HG03342 (cell line): ENCODE data around the gene NUP205.

Source experiments
- ATAC-seq: cut with Tn5 transposase; IDR thresholded peaks from one replicate; pipeline ENCODE4 v1.9.1; 2021; ENCODE audit warnings: mild to moderate bottlenecking, moderate library complexity; ENCODE audit not compliant: unreplicated experiment

NUP205 gene

DNA sequence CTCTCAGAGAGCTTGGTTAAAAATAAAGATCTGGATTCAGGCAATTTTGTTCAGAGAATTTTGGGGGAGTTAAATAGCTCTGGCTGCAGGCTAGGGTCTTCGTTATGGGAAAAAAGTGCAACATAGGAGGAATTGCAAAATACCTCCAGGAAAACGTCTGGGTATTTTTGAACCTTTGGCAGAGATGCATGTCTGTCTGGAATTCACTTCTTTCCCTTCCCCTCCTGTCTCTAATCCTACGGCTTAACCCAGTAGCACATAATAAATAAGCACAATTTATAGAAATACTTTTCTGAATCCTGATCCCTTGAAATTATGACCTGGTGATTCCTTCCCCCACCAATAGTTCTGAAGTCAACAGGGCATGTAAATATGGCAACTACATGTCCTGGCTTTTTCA is 19.3 kb upstream of the NUP205 start:
- no peak for ATAC-seq

DNA sequence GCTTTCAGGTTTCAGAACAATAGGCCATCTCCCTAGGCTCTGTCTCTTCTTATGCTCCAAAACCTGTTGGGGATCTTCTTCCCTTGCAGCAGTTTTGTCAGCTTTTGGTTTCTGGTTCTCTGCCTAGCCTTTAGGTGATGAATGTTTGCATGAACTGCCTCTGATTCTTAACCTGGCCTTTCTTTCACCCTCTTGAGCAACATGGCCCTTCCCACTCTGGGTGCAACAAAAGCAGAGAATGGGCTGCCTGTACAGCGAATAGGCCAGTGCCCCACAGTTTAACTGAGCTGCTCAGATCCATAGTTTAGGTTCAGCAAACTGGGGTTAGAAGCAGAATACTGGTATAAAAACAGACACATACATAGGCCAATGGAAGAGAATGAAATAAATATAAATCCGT is 18.1 kb upstream of the NUP205 start:
- ATAC-seq: no peak

DNA sequence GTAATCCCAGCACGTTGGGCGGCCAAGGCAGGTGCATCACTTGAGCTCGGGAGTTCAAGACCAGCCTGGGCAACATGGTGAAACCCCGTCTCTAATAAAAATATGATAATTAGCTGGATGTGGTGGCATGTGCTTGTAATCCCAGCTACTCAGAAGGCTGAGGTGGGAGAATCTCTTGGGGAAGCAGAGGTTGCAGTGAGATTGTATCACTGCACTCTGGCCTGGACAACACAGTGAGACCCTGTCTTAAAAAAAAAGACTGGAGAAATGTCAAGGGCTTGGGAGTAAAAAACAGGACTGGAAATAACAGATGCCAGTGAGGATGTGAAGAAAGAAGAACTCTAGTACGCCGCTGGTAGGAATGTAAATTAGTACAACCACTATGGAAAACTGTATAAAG is 16.7 kb upstream of the NUP205 start:
- ATAC-seq: no peak

DNA sequence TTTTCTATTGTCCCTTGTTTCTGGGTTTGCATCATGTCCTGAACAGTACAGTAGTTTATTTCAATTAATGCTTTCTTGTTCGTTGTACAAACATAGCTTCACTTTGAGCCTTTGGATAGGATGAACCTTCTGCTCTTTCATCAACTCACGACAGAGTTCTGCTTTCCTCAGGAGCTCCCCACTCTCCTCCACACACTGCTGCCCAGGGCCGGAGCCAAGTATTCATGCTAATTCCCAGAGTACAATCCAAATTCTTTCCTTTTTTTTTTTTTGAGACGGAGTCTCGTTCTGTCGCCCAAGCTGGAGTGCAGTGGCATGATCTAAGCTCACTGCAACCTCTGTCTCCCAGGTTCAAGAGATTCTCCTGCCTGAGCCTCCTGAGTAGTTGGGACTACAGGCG is 7.5 kb upstream of the NUP205 start:
- no peak for ATAC-seq

DNA sequence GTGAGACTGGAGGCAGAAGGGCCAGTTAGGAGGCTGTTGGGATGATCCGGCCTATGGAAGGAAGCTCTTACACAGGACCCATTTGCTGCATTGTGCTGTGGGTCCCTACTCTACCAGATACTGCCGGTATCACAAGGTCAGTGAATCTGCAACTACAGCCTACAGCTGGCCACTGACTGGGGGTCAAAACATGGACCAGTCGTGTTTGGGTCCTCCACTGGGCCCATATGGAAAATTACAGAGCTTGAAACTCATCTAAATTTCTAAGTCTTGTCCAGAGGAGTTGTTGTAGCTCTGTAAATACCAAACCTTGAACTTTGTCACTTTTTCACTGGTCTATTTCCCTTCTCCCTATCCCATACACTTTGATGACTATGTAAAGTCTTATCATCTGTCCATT is 5.6 kb upstream of the NUP205 start:
- ATAC-seq: no peak

DNA sequence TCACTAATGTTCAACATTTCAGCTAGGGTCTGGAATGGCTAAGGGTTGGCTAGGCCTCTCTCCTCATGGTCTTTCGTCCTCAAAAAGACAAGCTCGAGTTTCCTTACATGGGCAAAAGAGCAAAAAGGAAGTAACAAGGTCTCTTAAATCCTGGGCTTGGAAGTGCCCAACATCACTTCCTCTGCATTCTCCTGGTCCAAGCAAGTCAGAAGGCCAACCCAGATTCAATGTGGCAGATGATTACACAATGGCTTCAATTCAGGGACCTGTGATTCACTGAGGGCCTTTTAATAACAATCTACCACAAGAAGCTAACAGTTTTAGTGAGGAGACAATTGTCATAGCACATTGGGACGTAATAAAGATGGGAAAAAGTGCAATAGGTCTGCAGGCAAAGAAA is 4.4 kb upstream of the NUP205 start:
- no peak for ATAC-seq

DNA sequence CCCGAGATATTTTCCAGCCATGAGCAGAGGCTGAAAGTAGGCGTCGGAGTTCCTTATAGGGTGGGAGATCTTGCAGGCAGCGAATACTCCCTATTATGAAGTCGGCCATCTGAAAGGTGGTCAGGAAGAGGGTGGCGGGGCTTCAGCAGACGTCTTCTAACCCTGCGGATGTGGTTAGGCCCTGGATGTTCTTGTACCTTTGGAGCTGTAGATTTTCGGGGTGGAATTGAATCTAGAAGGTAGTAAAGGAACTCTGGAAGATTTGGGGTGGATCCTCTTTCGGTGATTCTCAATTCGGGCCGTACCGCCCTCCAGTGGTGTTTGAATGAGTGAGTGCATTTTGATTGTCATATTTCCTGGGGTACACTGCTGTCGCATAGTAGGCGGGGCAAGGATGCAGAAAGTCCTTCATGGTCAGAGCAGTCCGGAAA is 635 bp downstream of the NUP205 start:
- ATAC-seq: peak; percentile 74

DNA sequence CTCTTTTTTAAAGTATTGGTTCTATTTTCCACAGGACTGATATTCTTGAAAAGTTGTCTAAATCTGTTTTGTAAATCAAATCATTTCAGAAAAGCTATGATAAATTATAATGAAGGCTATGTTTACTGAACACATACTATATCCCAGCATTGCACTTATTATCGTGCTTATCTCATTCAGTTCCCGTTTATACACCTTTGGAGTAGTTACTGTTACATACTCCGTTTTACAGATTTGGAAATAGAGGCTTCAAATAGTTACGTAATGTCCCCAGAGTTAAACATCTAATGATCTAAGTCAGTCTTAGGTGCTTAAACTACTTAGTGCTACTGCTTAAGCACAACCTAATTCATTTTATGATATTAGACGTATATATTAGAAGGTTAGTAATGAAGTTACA is 1.2 kb downstream of the NUP205 start:
- no peak for ATAC-seq

DNA sequence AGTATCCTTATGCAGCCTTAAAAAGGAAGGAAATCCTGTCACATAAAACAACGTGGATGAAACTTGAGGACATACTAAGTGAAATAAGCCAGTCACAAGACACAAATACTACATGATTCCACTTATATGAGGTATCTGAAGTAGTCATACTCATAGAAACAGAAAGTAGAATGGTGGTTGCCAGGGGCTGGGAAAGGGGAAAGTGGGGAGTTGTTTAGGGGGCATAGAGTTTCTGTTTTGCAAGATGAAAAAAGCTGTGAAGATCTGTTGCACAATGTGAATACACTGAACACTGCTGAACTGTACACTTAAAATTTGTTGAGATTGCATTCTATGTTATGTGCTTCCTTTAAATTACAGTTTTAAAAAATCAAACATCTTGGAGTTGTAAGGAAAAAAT is 2.9 kb downstream of the NUP205 start:
- ATAC-seq: no peak

DNA sequence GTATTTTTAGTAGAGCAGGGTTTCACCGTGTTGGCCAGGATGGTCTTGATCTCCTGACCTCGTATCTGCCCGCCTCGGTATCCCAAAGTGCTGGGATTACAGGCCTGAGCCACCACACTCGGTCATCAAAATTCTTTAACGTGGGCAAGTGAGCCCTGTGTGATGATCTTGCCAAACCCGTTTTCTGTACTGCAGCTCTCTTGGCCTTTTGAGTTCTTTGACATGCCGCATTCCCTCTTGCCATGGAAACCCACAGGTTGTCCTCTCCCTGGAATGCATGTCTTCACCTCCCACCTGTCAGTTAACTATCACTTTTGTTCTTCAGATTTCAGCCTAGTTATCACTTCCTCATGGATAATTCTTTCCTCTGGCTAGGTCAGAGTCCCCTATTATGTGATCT is 5.0 kb downstream of the NUP205 start:
- ATAC-seq: no peak

DNA sequence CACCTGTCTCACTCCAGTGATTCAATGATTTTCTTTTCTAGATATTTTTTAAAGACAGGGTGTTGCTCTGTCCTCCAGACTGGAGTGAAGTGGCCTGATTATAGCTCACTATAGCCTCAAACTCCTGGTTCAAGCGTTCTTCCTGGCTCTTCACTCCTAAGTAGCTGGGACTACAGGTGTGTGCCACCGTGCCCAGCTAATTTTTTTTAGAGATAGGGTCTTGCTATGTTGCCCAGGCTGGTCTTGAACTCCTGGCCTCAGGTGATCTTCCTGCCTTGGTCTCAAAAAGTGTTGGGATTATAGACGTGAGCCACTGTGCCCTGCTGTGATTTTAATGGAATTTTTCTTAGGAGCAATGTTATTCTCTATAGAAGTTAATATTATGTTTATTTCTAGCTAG is 14.1 kb downstream of the NUP205 start:
- ATAC-seq: no peak

DNA sequence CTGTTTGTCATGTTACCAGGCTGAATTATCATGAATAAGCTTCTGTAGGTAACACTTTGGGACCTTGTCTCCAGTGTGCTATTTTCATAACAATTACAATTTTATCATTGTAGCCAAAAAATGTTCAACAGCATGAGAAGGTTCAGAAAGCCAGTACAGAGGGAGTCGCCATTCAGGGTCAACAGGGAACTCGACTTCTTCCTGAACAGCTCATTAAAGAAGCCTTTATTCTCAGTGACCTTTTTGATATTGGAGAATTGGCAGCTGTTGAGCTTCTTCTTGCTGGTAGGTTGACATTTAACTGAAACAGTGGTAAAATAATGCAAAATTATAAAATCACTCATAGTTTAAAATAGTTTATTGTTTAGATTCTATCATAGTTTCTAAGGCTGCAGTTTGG is 15.8 kb downstream of the NUP205 start:
- ATAC-seq: no peak

DNA sequence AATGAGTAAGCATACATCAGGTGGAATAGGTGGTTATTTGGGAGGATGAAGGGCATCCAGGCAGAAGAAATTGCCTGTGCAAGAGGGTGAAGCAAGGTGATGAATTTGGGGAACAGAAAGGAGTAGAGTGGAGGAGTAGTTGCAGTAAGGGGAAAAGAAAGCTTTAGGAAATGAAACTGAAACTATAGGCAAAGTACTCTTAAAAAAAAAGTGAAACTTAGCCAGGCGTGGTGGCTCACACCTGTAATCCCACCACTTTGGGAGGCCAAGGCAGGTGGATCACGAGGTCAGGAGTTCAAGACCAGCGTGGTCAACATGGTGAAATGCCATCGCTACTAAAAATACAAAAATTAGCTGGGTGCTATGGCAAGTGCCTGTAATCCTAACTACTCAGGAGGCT is 17.6 kb downstream of the NUP205 start:
- peak; percentile 59 for ATAC-seq

DNA sequence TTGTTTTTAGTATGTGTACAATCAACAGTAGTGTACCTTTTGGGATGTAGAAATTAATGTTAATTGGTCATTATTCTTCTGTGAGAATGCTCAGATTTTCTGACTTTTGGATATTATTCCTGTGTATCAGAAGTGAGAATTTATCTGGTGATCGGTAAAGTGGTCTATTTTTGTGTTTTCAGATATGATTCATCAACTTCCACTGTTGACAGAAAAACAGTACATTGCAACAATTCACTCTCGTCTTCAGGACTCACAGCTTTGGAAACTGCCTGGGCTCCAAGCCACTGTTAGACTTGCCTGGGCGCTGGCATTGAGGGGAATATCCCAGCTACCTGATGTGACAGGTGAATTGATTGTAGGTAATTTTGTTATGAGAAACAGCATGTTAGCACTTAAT is 20.9 kb downstream of the NUP205 start:
- no peak for ATAC-seq

DNA sequence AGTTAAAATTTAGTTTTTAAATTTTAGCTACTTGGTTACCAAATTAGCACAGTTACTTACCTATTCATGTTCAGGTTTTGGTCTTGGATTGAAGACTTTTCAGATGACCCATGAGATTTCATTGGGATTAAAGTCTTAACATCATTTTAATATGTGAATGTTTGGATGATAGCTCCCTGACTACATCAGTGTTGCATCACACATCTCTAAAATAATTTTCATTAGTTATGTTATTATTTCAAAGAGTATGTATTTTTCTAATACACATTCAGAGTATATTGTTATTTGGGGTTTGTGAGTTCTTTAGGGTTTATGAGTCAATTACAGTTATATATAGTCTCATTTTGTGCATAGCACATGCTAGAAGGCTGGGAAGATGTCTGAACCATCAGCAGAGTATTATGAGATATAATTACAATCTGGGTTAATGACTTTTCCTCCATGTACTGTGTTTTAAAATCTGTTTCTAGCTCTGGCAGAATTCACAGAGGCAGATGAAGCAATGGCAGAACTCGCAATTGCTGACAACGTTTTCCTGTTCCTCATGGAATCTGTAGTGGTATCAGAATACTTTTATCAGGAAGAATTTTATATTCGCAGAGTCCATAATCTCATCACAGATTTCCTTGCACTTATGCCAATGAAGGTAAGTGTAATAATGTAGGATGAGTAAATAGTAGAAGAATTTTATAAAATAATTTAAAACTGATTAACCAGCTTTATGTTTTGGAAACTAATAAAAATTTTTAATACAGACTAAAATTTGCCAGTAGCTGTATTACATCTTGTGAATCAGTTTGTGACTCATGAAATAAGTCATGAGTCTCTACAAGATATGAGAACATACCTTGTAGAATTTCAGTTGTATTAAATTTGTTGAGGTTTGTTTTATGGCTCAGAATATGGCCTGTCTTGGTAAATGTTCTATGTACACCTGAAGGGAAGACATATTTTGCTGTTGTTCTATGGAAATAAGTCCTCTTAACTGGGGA is 26.9 kb downstream of the NUP205 start:
- no peak for ATAC-seq

DNA sequence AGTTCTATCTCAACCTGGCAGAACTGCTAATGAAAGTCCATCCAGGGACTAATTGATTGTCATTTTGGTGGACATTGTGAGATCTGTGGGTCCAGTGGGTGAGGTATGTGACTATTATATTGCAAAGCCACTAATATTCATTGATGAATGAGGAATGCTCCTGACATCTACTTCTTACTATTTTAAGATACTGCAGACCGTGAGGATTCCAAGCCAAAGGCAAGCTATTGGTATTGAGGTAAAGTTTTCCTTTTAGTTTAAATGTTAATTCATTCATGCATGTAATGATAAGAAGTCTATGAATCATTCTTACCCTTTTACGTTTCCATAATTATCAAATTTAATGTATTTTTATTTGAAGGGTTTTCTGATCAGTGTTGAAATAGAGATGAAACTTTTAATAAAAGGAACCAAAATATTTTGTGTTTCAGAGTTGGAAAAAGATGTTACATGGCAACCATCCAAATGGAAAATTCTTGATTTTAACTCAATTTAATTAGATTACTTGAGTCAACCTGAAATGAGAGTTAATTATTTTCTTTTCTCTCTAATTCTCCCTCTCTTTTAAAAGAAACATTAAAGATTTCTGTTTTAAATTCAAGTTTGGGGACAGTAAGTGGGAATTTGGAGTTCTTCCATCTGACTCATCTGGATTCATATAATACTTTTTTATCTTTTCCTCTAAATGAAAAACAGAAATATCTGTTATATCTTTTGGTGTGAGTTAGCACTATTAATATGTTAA is 39.6 kb downstream of the NUP205 start:
- ATAC-seq: no peak

DNA sequence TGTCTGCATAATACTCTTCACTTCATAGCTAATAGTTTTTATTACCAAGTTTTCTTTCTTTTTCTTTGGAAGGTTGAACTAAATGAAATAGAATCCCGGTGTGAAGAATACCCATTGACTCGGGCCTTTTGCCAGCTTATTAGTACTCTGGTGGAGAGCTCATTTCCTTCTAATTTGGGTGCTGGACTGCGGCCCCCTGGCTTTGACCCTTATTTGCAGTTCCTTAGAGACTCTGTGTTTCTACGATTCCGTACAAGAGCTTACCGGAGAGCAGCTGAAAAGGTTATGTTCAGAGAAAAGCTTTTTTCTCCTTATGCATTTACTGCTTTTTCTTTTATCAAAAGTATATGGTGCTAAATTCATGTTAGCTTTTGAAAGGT is 40.2 kb downstream of the NUP205 start:
- no peak for ATAC-seq

DNA sequence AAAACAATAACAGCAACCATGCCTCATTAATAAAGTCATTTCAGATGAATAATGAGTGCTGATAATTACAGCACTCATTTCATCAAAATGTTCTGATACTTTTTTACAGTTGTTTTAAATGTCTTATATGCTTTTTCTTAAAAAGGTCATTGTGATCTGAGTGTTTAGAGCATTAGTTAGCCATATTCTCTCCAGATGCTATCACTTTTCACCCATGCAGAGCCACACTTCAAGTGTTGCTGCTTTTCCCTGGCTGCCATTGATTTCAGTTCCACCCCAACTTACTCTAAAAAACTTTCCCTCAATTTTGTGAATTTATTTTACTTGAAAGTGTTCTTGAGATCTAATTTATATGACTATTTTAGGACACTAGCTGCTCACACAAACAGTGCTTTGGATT is 41.8 kb downstream of the NUP205 start:
- ATAC-seq: no peak

DNA sequence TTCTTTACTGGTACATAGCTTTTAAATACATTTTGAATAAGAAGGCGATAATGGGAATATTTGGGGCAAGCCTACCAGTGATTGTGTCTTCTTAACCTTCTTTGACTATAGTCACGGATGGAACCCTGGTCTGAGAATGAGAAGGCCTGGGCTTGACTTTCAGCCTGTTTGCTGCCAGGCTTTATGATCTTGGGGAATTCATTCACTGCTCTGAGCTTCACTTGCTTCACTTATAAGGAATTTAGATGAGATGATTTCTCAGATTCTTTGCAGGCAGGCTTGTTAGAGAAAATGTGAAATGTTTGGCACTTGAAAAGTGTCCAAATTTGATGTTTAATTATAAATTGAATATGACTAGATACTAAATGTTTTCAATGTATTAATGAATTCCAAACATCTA is 42.5 kb downstream of the NUP205 start:
- no peak for ATAC-seq

DNA sequence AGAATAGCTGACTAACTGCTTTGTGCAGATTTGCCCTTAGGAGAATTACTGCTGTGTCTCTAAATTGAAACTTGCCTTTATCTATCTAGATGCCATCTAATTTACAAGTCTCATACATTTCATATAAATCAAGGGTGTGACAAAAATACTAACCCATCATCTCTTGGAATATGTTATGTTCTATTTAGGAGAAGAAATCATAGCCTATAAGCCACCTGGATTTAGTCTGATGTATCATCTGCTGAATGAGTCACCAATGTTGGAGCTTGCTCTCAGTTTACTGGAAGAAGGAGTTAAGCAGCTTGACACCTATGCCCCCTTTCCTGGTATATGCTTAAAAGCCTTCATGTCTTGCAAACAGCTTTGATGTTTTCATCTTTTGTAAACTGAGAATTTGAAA is 43.5 kb downstream of the NUP205 start:
- ATAC-seq: no peak

DNA sequence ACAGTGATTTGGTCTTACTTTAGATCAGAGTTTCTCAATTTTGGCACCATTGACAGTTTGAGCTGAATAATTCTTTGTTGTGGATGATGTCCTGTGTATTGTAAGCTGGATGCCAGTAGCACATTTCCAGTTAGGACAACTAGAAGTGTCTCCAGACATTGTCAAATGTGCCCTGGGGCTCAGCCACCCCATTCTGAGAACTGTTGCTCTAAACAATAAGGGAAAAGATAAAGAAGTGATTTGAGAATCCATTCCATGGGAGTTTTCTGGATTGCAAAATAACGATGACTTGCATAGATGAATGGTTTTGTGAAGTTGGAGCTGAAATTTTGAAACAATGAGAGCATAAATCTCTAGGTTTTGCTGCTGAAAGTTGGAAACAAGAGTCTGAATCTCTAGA is 44.6 kb downstream of the NUP205 start:
- no peak for ATAC-seq

DNA sequence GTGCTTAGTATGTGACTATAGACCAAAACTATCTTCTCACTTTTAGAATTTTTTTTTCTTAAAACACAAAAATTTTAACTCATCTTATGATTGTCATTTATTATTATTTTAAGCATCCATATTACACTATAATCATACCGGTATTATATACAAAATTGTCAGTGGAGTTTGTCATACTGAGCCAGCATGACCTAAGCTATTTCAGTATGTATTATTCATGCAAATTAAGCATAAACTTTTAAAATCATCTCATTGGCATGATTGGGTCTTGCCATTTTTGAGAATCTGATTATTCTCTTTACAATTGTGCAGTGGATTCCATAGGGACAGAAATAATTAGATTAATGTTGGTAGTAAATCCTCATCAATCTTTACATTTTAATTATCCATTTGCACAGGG is 58.4 kb downstream of the NUP205 start:
- ATAC-seq: no peak
